GM19372 (cell line): ENCODE data around the gene PROM1.

Source experiments
- ATAC-seq: cut with Tn5 transposase; IDR thresholded peaks from one replicate; pipeline ENCODE4 v1.9.1; 2021; ENCODE audit warnings: mild to moderate bottlenecking, low read depth, moderate library complexity; ENCODE audit not compliant: unreplicated experiment

Gene PROM1

DNA sequence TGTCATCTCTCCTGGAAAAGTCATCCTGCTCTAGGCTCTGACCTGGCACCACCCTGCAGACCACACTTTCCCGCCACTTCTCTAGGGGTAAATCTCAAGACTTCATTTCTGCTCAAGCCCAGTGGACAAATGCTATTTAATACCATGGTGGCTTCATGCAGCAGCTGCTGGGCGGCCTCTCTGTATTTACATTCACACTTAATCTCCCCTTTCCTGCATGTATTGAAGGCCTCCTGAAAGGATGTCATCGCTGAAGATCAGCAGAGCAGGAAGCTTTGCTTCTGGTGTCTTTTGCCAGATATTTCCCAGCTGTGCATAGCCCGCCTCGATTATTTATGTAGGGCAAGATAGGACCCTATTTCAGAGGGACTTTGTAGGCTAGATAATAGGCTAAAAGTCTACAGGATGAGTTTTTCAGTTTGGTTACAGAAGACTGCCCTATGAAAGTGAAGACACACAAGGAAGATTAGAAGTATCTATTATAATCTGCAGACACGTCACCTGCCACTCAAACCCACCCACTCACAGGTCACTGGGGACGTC is 17.2 kb downstream of the PROM1 start:
- ATAC-seq, result no peak

DNA sequence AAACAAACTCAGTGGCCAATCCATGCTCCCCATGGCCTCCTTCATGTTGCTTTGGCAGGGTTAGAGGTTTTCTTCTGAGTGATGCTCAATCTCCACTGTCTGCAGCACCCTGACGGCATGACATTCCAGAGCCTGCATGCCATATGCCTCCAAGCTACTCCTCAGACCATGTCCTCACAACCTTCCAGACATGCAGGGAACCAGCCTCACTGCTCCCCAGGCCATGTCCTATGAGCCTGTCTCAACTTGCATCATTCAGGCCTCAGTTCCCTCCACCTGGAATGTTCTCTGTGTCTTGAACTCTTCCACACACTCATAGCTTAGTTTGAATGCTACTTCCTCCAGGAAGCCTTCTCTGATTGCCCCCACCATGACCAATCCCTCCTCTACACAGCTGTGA is 18.8 kb downstream of the PROM1 start:
- ATAC-seq, result no peak

DNA sequence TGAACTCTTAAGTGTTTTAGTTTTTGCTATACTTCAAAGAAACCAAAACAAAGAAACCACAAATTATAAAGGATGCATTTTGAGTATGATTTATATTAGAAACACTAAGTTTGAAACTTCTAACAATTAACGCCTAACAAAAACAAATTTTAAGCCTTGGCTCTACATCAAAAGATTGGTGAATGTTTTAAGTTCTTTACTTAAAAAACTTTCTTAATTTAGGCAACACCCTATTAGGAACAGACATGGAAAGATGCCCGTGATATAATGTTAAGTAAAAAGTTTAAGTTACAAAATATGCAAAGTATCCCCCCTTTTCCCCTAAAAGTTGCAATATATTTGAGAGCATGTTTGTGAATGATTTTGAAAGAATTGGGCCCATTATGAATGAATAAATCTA is 21.2 kb downstream of the PROM1 start:
- no peak for ATAC-seq

DNA sequence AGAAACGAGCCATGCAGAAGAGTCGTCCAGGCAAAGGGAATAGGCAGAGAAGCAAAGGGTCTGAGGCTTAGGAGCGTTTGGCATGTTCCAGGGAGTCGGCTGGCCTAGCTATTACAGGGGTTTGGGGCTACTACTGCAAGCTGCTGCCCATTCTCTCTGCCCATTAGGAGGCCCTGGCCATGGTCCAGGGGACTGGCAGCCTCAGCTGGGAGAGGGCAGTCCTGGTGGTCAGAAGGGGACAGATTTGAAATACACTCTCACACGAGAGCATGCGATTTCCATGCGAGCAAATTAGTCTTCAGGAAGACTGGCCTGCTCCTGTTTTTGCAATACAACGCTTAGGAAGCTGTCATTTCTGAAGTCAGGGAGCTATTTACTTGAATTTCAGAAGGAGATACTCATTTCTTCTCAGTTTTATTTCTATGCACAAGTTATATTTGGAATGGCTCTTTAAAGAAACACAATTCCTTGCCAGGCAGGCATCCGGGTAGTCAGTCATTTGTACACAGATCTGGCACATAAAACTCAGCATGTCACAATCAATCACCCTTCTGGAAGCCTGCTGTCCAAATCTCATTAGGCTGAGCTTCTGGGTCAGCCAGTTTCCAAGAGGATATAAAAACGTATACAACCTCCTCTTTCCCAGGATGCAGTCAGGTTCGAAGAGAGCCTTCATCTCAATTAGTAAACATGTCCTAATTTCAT is 27.0 kb downstream of the PROM1 start:
- no peak for ATAC-seq

DNA sequence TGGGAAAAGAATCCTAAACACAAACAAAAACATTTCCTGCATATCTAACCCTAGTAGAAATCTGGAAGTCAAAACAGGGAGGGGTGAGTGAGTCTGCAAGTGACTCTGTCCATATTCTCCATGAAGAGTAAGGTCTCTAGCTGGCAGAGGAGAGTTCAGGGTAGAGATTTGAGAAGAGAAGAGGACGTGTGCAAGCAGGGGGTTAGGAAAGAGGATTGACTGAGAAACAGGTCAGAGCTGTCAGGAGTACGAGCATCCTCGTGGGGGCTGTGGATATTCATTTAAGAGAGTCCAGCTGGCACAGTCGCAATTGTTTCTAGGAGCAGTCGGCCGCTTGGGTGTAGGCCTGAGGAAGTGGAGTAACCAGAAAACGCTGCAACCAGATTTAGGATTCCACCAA is 27.9 kb downstream of the PROM1 start:
- no peak for ATAC-seq

DNA sequence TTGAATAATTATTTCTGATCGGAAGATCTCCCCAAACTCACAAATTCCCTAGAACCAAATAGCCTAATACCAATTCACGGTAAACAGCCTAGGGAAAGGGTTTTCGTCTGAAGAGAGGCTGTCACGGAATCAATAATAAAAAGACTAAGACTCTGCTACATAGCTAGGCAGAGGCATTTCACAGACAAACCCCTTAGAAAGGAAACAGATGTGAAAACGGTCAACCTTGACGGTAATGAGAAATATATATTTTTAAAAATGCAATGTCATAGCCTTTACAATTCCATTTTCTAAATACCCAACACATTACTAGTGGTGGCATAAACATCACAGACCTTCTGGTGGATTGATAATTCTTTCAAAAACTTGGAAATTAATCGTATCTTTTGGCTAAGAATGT is 28.4 kb downstream of the PROM1 start:
- ATAC-seq, result no peak

DNA sequence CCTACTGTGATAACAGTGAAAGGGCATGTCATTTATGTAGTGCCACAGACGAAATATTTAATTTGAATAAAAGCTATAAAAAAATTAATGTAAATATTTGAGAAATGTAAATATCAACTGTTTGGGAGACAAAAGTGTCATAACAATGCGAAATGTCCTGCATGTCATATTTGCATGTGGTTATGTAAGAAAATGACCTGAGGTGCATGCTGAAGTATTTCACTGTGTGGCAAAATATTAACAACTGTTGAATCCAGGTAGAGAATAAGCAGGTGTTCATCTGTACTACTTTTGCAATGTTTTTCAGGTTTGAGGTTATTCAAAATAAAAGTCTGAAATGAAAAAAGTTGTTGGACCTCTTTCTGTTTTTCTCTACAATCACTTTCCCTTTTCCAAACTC is 30.9 kb downstream of the PROM1 start:
- no peak for ATAC-seq

DNA sequence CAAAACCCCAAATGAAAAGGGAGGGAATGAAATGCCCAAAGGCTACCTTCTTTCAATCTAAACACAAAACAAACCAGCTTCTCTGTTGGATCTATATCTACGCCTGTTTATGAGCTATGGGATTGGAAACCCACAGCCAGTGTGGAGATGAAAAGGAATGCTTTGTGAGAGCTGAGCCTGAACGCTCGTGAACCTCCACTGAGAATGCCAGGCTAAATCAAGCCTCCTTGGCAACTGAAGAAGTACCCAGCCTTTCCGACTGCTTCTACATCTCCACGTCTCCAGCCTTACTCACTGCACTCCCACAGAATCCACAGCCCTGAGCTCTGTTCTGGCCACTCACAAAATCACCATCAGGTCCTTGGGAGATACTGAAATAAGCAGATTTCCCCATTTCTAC is 31.8 kb downstream of the PROM1 start:
- no peak for ATAC-seq

DNA sequence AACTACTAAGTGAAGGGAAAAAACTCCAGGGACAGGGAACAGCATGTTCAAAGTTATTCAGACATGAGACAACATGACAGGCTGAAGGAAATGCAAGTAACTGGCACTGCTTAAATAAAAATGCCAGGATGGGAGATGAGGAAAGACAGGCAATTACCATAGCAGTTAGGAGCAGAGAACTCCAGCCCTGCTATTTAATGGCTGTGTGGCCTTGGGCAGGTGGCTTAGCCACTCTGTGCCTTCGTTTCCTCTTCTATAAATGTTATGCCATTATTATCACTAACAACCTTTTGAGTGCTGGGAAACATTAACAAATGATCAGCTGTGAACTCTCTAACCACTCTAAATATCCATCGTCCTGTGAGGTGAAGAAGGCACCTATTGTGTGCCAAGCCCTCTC is 32.7 kb downstream of the PROM1 start:
- ATAC-seq, result no peak

DNA sequence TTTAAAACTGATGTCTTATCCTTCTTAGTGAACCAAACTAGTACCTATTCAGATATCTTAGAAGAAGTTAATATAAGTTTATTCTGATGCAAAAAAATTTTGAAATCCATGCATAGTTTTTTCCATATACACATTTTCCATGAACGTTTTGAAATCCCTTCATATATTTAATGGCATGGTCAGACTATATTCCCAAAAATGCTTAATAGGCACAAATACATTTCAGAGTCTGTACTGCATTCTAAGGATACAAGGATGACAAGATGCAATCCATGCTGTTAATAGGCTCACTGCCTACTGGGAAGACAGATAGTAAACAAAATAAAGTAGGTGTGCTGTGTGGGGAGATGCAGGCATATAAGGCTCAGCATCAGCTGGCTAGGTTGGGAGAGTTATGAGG is 33.2 kb downstream of the PROM1 start:
- no peak for ATAC-seq

DNA sequence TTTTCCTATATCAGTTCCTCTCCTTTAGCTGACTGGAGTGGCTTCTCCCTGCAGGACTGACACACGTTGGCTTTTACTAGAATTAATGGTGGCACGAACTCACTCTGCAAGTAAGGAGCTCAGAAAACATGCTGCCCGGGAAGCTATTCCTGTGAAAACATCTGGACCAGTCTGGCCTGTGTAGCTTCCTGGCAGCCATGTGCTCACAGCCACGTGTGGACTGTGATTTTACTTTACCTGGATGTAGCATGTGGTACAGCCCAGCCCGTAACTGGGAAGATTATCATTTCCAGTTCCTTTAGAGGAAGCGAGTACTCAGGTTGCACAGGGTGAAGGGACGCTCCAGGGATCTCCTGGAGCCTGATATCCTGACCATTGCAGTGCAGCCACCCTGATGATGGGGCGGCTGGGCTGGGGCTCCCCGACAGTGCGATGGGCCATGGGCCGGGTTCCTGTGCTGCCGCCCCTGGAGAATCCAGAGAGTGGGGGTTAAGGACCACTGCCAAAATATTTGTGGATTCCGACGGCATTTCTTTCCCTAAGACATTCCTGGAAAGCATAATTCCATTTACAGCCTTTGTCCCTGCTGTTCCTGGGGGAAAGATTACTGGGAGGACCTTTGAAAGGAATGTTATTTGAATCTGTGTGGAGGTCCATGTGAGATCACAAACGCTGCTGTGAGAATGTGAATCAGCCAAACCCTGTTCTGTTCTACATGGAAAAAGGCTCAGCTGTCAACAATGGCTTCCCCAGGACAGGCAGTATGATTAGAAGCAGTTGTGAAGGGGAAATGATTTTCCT is 35.0 kb downstream of the PROM1 start:
- no peak for ATAC-seq

DNA sequence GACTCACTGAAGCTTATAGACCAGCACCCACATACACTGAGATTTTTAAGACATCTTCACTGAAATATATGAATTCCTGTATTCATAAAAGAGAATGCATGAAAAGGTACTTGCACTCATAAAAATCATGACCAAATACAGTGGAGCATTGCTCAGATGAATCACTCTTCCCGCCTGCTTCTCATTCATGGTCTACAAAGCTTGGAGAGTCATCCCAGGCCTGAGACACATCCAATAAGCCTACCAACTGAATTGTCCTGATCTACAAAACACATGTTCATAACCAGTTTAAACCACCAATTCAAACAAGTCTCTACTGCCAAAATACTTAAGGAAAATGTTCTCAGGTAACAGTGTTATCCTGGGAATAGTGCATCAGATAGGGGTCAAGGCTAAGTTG is 38.1 kb downstream of the PROM1 start:
- ATAC-seq, result no peak

DNA sequence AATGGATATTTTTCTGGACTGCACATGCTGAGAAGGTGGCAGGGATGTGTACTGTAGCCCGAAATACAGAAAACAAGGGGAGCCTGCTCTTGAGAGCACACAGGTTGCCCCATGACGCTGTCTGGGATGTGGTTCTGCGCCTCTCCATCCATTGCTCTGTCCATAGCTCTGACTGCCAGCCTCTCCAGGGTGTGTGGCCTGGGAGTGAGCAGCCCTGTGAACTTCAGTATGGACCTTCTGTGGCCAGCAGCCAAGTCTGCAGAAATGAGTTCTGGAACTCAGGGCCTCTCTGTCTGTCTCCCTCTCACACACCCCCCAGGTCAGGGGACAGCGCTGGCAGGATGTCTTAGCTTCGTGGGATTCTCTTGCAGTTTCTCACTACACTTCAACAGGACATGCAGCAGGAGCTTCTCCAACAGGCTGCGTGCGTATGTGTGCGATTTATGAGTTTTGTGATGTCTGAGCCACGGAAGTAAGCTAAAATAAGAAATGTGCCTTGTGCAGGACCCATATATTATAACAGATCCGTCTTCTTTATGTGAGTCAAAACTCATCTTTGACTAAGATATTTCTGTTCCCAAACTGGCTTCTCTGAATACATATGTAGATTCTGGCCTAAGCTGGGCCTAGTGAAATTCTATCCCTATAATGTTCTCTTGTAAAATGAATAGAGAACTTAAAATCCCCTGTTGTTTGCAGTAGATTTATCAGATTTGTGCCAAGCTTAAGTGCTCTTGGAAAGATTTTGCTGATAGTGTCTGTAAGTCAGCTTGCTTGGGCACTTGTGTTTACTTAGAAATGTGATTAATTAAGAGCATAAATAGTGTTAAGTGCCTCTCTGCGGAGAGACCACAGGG is 40.0 kb downstream of the PROM1 start:
- ATAC-seq, result no peak

DNA sequence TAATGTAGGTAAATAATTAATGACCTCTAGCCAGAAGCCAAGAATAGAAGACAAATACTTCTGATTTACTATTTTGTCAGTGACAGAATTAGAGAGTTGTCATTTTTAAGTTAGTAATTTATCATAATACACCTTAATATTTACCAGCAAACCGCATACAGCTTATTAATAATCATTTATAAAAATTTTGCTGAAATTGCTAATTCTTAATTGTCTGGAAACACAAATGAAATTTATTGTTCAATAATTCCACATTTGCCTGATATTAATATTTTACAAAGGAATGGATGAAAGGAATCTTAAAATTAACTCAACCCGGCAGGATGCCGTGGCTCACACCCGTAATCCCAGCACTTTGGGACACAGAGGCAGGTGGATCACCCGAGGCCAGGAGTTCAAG is 44.7 kb downstream of the PROM1 start:
- no peak for ATAC-seq

DNA sequence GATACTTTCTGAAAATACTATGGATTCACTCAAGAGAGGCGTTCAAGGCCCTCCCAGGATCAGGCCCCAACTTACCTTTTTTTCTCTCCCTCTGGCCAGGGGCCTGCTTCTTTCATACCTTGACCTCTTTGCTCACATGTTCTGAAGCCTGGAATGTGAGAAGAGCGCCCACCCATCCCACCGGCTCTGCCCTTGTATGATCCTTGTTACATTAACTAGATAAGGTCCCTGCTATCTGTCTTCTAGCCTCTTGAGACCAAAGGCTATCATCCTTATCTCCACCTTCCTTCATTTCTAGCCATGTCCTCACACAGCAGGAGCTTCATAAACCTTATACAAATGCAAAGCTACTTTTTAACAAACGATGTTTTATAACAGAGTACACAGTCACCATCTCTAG is 45.9 kb downstream of the PROM1 start:
- ATAC-seq, result no peak

DNA sequence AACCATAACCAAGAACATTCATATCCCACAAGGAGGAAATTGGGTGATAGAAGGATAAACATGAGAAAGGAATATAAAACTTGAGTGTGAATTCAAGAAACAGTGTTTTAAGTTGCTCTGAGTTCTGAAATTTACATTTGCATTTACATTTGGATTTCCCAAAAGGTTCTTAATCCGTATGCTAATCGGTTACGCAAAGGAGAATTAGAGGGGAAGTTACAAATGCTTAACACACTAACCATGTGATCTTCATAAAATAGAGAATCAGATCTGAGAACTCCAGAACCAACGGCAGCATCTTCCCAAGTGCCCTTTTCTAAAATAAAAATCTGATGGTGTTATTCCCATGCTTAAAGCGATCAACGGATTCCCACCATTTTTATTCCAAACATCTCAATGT is 48.0 kb downstream of the PROM1 start:
- no peak for ATAC-seq

DNA sequence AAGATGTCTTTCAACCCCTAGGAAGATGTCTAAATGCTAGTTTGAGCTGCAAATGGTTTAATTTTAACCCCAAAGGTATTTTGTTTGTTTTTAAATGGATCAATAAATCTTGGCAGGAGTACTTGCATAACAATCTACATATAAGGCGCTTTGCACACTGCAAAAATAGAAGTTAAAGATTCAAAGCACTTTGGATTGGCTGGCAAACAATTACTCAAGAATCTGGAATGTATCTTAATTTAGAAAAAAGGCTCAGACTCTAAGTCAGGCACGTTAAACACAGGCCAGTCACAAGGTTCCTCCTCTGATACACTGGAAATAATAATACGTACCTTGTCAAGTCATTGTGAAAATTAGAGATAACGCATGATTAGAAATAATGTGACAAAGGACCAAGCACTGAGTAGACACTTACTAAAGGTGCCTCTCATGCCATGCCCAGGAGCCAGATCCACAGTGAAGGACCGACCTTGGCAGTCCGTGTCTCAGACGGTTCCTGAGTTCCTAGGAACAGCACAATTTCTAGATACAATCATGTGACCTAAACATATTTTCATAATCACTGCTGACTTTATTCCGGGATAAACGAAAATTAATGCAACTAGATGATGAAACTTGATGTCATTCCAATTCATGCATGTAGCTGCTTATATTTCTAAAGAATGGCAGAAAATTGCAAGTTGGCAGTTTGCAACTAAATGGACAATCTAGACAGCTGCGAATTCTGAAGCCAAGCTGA is 49.6 kb downstream of the PROM1 start:
- no peak for ATAC-seq

DNA sequence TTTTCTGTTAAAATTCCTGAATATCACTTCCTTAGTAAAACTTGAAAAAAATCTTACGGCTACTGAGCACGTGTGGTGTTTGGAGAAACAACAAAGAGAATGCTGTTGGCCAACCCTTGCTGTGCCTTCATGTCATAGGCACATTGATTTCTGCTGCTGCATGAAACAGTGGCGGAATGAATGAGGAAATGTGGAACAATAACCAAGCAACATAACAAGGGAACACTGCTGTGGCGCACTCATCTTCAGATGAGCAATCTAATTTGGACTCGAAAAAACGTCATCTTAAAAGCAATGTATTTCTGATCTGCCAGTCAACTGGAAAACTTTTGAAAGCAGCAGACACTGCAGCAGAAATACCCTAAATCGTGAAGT is 51.4 kb downstream of the PROM1 start:
- no peak for ATAC-seq

DNA sequence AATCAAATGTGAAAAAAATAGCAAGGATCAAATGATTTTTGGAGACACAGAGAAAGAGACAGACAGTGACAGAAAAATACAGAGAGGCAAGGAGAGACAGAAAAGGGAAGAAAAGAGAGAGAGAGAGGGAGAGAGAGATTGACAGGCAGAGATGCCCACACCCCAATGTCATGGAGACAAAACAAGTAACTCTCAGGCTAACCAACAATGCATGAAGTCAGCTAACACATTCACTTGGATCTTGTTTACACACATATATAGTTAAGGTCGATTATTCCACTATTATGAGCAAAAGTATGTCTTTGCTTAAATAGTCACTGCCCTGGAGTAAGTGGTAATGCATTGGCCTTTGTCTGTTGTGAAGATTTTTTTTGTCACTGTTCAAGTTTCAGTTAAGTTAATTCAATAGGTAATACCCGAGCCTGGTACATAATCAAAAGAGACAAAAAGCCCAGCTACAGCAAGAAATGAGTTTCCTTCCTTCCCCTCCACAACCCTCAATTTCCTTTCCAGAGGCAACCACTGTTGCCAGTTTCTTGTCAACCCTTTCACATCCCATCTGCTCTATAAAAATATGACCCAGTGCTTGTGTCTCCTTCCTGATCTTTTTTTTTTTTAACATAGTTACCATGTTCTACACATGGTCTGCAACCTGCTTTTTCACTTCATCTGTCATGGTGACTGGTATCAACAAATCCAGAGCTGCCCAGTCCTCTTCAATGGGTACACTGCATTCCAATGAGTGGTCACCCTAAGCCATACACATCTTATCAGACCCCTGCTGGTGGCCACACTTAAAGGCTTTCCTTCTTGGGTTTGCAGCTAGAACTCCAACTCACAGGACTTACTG is 52.1 kb downstream of the PROM1 start:
- no peak for ATAC-seq

DNA sequence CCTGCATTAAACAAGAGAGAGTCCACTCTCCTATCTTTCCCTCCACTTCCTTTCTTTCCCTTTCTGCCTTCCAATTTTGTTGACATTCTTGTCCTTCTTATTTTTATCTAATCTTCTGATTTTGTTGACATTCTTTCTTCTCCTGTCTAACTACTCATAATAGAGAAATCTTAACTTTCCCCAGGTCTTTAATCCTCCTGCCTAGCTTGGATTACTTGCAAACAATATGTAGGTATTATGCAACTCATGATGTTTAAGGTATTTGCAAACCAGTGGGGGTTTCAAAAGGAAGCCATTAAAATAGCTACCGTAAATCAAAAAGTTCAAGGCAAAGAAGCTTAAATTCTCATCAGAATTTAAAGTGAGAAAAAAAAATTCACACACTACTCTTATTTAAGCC is 53.9 kb downstream of the PROM1 start:
- no peak for ATAC-seq
